Right lobe of liver (tissue), 6 donors: ENCODE results near the gene LRRTM4. TPM values are rescaled to one million over a fixed set of nuclear protein-coding genes. Genes with fewer than 3 reads are reported as not detected.

Experiments
- ATAC-seq, 4 donors: fragments of 200-7000 bp; cut with Tn5 transposase; one replicate each; pipeline ENCODE4 v1.9.1; 2020; ENCODE audit warnings: mild to moderate bottlenecking in 4 of 4, moderate library complexity in 4 of 4
- DNase-seq, 3 donors: peaks; one replicate each; pipeline ENCODE4 v3.0.0-alpha.2; 2020
- H3K27ac ChIP-seq, 3 donors: fragments of 200-600 bp; one replicate each; pipeline ENCODE4 v1.8.0; 2022
- H3K27me3 ChIP-seq, 2 donors: fragments of 200-600 bp; one replicate each; pipeline ENCODE4 v1.8.0; 2022
- H3K36me3 ChIP-seq, 4 donors: fragments of 200-600 bp; sonication (generic) in 1 of 4; one replicate each; pipeline versions ENCODE4 v1.5.1 to v1.8.0; 2017 to 2022; ENCODE audit warnings: control low read depth in 1 of 4
- H3K4me1 ChIP-seq, 4 donors: fragments of 200-600 bp; sonication (generic) in 1 of 4; one replicate each; pipeline versions ENCODE4 v1.5.1 to v1.8.0; 2017 to 2022; ENCODE audit warnings: control low read depth in 1 of 4
- H3K4me3 ChIP-seq, 3 donors: fragments of 200-600 bp; one replicate each; pipeline ENCODE4 v1.8.0; 2022
- H3K9me3 ChIP-seq, 4 donors: fragments of 200-600 bp; sonication (generic) in 1 of 4; one replicate each; pipeline versions ENCODE4 v1.5.1 to v1.8.0; 2017 to 2022; ENCODE audit warnings: control low read depth in 1 of 4
- CTCF ChIP-seq, 4 donors: fragments of 200-600 bp in 3 of 4; fragments of 450-650 bp in 1 of 4; IDR thresholded peaks; one replicate each; pipeline versions ENCODE4 v1.5.1 to v1.8.0; 2016 to 2022; ENCODE audit warnings: antibody characterized with exemption in 4 of 4, mild to moderate bottlenecking in 2 of 4
- POLR2A ChIP-seq: fragments of 450-650 bp; IDR thresholded peaks from one replicate; pipeline ENCODE4 v1.6.1; 2017; ENCODE audit warnings: antibody characterized with exemption, mild to moderate bottlenecking
- WGBS: methylation state at CpG from one replicate; pipeline ENCODE4 v1.1.6; 2018; ENCODE audit warnings: low coverage, low lambda C conversion rate; ENCODE audit not compliant: insufficient coverage; ENCODE audit errors: missing lambda C conversion rate; 5-methylcytosine and 5-hydroxymethylcytosine counted together
- intact Hi-C, 2 donors: fragments of 100-400 bp; cut with DNase I; formaldehyde crosslinking; loops; one replicate each; pipeline versions ENCODE4 v1.11.2 to v1.14.1; 2022
- total RNA-seq, 6 experiments: library from RNA; depleted of rRNA in 2 of 6; stranded (reverse); fragments of >200 nt in 2 of 6; fragmentation: NEBNext Ultra II Directional in 3 of 6; extraction: Animal tissue kit (Norgen Biotek cat#: 25700) in 3 of 6; gene quantifications; one replicate each; pipeline versions ENCODE4 v1.1.0 to v1.2.4, GENCODE V29; 2016 to 2023
- donor health status: DM: no; HTN: yes; CAD: no.
- donor health status: DM: no; HTN: no; CAD: no.
- donor health status: DM: no; HTN: no; CAD: no.
- donor health status: DM: no; HTN: yes; CAD: no.
- donor health status: DM: no; HTN: yes; CAD: no.

LRRTM4 gene
- total RNA-seq, 6 experiments from 2014 or later, result 0.09 to 0.10 (median 0.09) TPM; not detected in 3

GRCh38 chr2:77028032-77028600, 494.1 kb downstream of the LRRTM4 start:
- H3K4me1 ChIP-seq, result peaks cover 0 to 10% (median 0%) of the 10 kb centered on the region in 4 donors
- TF ChIP-seq CTCF (IDR thresholded peaks at IDR 0.05) (no peak), POLR2A (no peak)
- WGBS, result 31% methylated on average over 3 of the region's 3 CpGs
- H3K4me3 ChIP-seq, result no peak overlapping the region
- no peaks in the 10 kb centered on the region for H3K9me3 ChIP-seq
- H3K36me3 ChIP-seq, result no peaks in the 10 kb centered on the region
- DNase-seq, result no peak
- H3K27me3 ChIP-seq, result no peaks in the 10 kb centered on the region
- intact Hi-C loops, result no loop called here
- H3K27ac ChIP-seq, result peak overlapping the region in 2 of 3 donors; percentile 63
- peak; percentile 27 to 91 (median 71) for ATAC-seq

- peak in 3 of 4 donors; percentile 57 to 74 (median 60) for ATAC-seq
- no peak for DNase-seq
- TF ChIP-seq POLR2A (no peak), CTCF (IDR thresholded peaks at IDR 0.05) (no peak)
- Histone ChIP-seq H3K27ac (peak overlapping the region in 1 of 3 donors; percentile 3), H3K4me1 (peaks cover 0 to 10% (median 0%) of the 10 kb centered on the region in 4 donors), H3K9me3 (no peaks in the 10 kb centered on the region), H3K4me3 (no peak overlapping the region), H3K27me3 (no peaks in the 10 kb centered on the region), H3K36me3 (no peaks in the 10 kb centered on the region)
- 36% methylated on average over 4 of the region's 4 CpGs for WGBS
- intact Hi-C loops, result no loop called here
These were observed 496.5 kb downstream of the LRRTM4 start for GRCh38 chr2:77025714-77026113.

GRCh38 chr2:77021161-77021560, 501.0 kb downstream of the LRRTM4 start:
- ATAC-seq, result no peak
- H3K4me1 ChIP-seq, result peaks cover 0 to 10% (median 0%) of the 10 kb centered on the region in 4 donors

GRCh38 chr2:77018219-77018618, 504.0 kb downstream of the LRRTM4 start:
- TF ChIP-seq POLR2A (no peak), CTCF (IDR thresholded peaks at IDR 0.05) (no peak)
- H3K4me1 ChIP-seq, result peaks cover 0 to 8% (median under 1%) of the 10 kb centered on the region in 4 donors
- no peaks in the 10 kb centered on the region for H3K27me3 ChIP-seq
- intact Hi-C loops, result no loop called here
- no peak overlapping the region for H3K27ac ChIP-seq
- no peak for DNase-seq
- no peaks in the 10 kb centered on the region for H3K36me3 ChIP-seq
- no peak overlapping the region for H3K4me3 ChIP-seq
- H3K9me3 ChIP-seq, result no peaks in the 10 kb centered on the region
- 44% methylated on average over 1 of the region's 1 CpG for WGBS
- no peak for ATAC-seq

More at GRCh38 chr2:77021161-77021560, 501.0 kb downstream of the LRRTM4 start:
- DNase-seq, result no peak
- Histone ChIP-seq H3K27ac (no peak overlapping the region), H3K9me3 (no peaks in the 10 kb centered on the region), H3K4me3 (no peak overlapping the region), H3K36me3 (no peaks in the 10 kb centered on the region), H3K27me3 (no peaks in the 10 kb centered on the region)
- 35% methylated on average over 3 of the region's 3 CpGs for WGBS
- TF ChIP-seq CTCF (IDR thresholded peaks at IDR 0.05), result no peak
- TF ChIP-seq POLR2A, result no peak
- intact Hi-C loops, result no loop called here
